HepG2 (cell line): Measurements from ENCODE around the gene TPD52L2. TPM values are rescaled to one million over a fixed set of nuclear protein-coding genes. Genes with fewer than 3 reads are reported as not detected.

Source experiments
- CEBPB ChIP-seq: IDR thresholded peaks from 2 replicates; pipeline ENCODE4 v1.6.1; 2011; ENCODE audit warnings: low read depth, low read length, improper control_type of control experiment, borderline replicate concordance
- GMEB1 ChIP-seq: sonication (generic); formaldehyde crosslinking; IDR thresholded peaks from 2 replicates; pipeline ENCODE4 v1.5.1; 2020; ENCODE audit warnings: missing genetic modification reagents, mild to moderate bottlenecking, borderline replicate concordance
- HNRNPL ChIP-seq: fragments of 200-400 bp; formaldehyde crosslinking; IDR thresholded peaks from 2 replicates; pipeline ENCODE4 v1.6.1; 2017; ENCODE audit warnings: mild to moderate bottlenecking, low read depth, low read length
- NFYC ChIP-seq: IDR thresholded peaks from 2 replicates; pipeline ENCODE4 v1.6.1; 2016; ENCODE audit warnings: missing genetic modification reagents, missing compliant biosample characterization
- PHF21A ChIP-seq: sonication (generic); formaldehyde crosslinking; IDR thresholded peaks from 2 replicates; pipeline ENCODE4 v1.5.0; 2020; ENCODE audit warnings: mild to moderate bottlenecking, missing genetic modification reagents
- RAD51 ChIP-seq: fragments of 450-650 bp; IDR thresholded peaks from 2 replicates; pipeline ENCODE4 v1.6.1; 2016; ENCODE audit warnings: borderline replicate concordance
- RNF2 ChIP-seq: fragments of 450-650 bp; conservative IDR thresholded peaks from 2 replicates; pipeline ENCODE4 v1.6.1; 2016; ENCODE audit warnings: low read depth
- THAP7 ChIP-seq: sonication (generic); formaldehyde crosslinking; IDR thresholded peaks from 2 replicates; pipeline ENCODE4 v1.8.1; 2023; ENCODE audit warnings: mild to moderate bottlenecking, missing genetic modification reagents
- THRA ChIP-seq: sonication (generic); formaldehyde crosslinking; IDR thresholded peaks from 2 replicates; pipeline ENCODE4 v1.4.0; 2020; ENCODE audit warnings: missing genetic modification reagents, borderline replicate concordance
- THYN1 ChIP-seq: sonication (generic); formaldehyde crosslinking; IDR thresholded peaks from 2 replicates; pipeline ENCODE4 v1.8.1; 2023; ENCODE audit warnings: low read depth, mild to moderate bottlenecking, moderate library complexity, missing genetic modification reagents, borderline replicate concordance
- ZBTB26 ChIP-seq: IDR thresholded peaks from 2 replicates; pipeline ENCODE4 v1.6.1; 2016; ENCODE audit warnings: missing compliant biosample characterization, missing genetic modification reagents, borderline replicate concordance
- ZC3H4 ChIP-seq: sonication (generic); formaldehyde crosslinking; IDR thresholded peaks from 2 replicates; pipeline ENCODE4 v1.4.0; 2020; ENCODE audit warnings: missing genetic modification reagents, borderline replicate concordance
- ZHX1 ChIP-seq: sonication (generic); formaldehyde crosslinking; IDR thresholded peaks from 2 replicates; pipeline ENCODE4 v1.8.1; 2022; ENCODE audit warnings: low read depth, mild to moderate bottlenecking, missing genetic modification reagents
- ZNF124 ChIP-seq: sonication (generic); formaldehyde crosslinking; IDR thresholded peaks from 2 replicates; pipeline ENCODE4 v1.4.0; 2020; ENCODE audit warnings: missing genetic modification reagents
- ZNF33B ChIP-seq: sonication (generic); formaldehyde crosslinking; IDR thresholded peaks from 2 replicates; pipeline ENCODE4 v1.5.1; 2020; ENCODE audit warnings: mild to moderate bottlenecking, missing genetic modification reagents
- ZNF543 ChIP-seq: sonication (generic); formaldehyde crosslinking; IDR thresholded peaks from 2 replicates; pipeline ENCODE4 v1.4.0; 2020; ENCODE audit warnings: mild to moderate bottlenecking, missing genetic modification reagents
- ZNF569 ChIP-seq: sonication (generic); formaldehyde crosslinking; IDR thresholded peaks from 2 replicates; pipeline ENCODE4 v1.5.0; 2020; ENCODE audit warnings: mild to moderate bottlenecking, missing genetic modification reagents, moderate library complexity, borderline replicate concordance
- ZNF670 ChIP-seq: sonication (generic); formaldehyde crosslinking; IDR thresholded peaks from 2 replicates; pipeline ENCODE4 v1.8.0; 2022; ENCODE audit warnings: mild to moderate bottlenecking, missing genetic modification reagents, borderline replicate concordance
- ZSCAN12 ChIP-seq: sonication (generic); formaldehyde crosslinking; IDR thresholded peaks from 2 replicates; pipeline ENCODE4 v1.9.0; 2021; ENCODE audit warnings: mild to moderate bottlenecking, missing genetic modification reagents
- polyA plus RNA-seq, 8 experiments: library from polyadenylated mRNA; depleted of rRNA in 3 of 8; stranded (reverse) in 7 of 8; unstranded in 1 of 8; fragments of >200 nt; fragmentation: Illumina TruSeq in 4 of 8; extraction: Trizol in 4 of 8; gene quantifications; 2 replicates each; pipeline versions ENCODE4 v1.2.1 to v1.2.3, GENCODE V29; 2011 to 2016; ENCODE audit warnings: low read depth in 4 of 8, missing spikeins in 1 of 8, mixed read lengths in 1 of 8; ENCODE audit not compliant: insufficient read depth in 1 of 8
- total RNA-seq, 5 experiments: library from RNA; depleted of rRNA; stranded (reverse); fragments of >200 nt; fragmentation: Illumina TruSeq; extraction: Trizol; gene quantifications; 2 replicates each; pipeline ENCODE4 v1.2.3, GENCODE V29; 2016; ENCODE audit warnings: low read depth in 1 of 5

TPD52L2 gene
- total and polyA plus RNA-seq, 2 of the 13 experiments (the other 11 are each of a cell fraction or from before 2014, with no cell fraction given): 156 to 184 TPM

- TF ChIP-seq NFYC (CRISPR knock-in tag): peak; percentile 41; the same call in 1 of the 2 replicates
- TF ChIP-seq THYN1 (CRISPR knock-in tag): 0 out of 2 replicates have a peak, but pooled peaks have one; percentile 89
- 0 out of 2 replicates have a peak, but pooled peaks have one; percentile 70 for TF ChIP-seq ZNF33B (CRISPR knock-in tag)
- TF ChIP-seq CEBPB: peak; percentile 81
- peak; percentile 70; the same call in 1 of the 2 replicates for TF ChIP-seq GMEB1 (CRISPR knock-in tag)
- peak; percentile 85 for TF ChIP-seq THRA (CRISPR knock-in tag)
- TF ChIP-seq RAD51: no peak
- no peak for TF ChIP-seq ZNF124 (CRISPR knock-in tag)
- TF ChIP-seq ZNF569 (CRISPR knock-in tag): no peak
- no peak; the same call in 1 of the 2 replicates for TF ChIP-seq ZC3H4 (CRISPR knock-in tag)
- no peak for TF ChIP-seq ZHX1
- peak; percentile 37; the same call in 1 of the 2 replicates for TF ChIP-seq THAP7 (CRISPR knock-in tag)
- peak; percentile 69; the same call in 1 of the 2 replicates for TF ChIP-seq ZNF543 (CRISPR knock-in tag)
- peak; percentile 42; the same call in 1 of the 2 replicates for TF ChIP-seq RNF2
- TF ChIP-seq PHF21A (CRISPR knock-in tag): peak; percentile 81
- TF ChIP-seq ZNF670 (CRISPR knock-in tag): peak; percentile 88
- peak; percentile 57; the same call in 1 of the 2 replicates for TF ChIP-seq HNRNPL
- TF ChIP-seq ZSCAN12 (CRISPR knock-in tag): 0 out of 2 replicates have a peak, but pooled peaks have one; percentile 15
- peak; percentile 82; the same call in 1 of the 2 replicates for TF ChIP-seq ZBTB26 (CRISPR knock-in tag)
These were observed 1.1 kb upstream of the TPD52L2 start (continued) for GRCh38 chr20:63863798-63864544.
